B cell (primary cell): Measurements from ENCODE around the gene DYNLL2. TPM values are rescaled to one million over a fixed set of nuclear protein-coding genes. Genes with fewer than 3 reads are reported as not detected.

ENCODE experiments used
- ATAC-seq: fragments of 200-7000 bp; cut with Tn5 transposase; one replicate; pipeline ENCODE4 v1.10.0; 2021; ENCODE audit warnings: low read depth, mild to moderate bottlenecking, moderate number of reproducible peaks, moderate library complexity
- CTCF ChIA-PET: fragments of 350-600 bp; sonication (Branson Sonifier 250); formaldehyde crosslinking; loops from one replicate; lab custom pipeline; 2021; ENCODE audit warnings: antibody characterized with exemption, inconsistent platforms; lab: Charles Lee
- POLR2A ChIA-PET: fragments of 350-600 bp; sonication (Branson Sonifier 250); formaldehyde crosslinking; loops from one replicate; lab custom pipeline; 2021; ENCODE audit warnings: antibody characterized with exemption; lab: Charles Lee
- DNase-seq: peaks from one replicate; pipeline ENCODE4 v3.0.0; 2013
- H2AFZ ChIP-seq: 2 replicates; pipeline ENCODE4 v1.6.1; 2012; ENCODE audit warnings: mild to moderate bottlenecking, low read depth, low read length; ENCODE audit not compliant: insufficient read depth, poor library complexity, severe bottlenecking
- H3K27ac ChIP-seq, 2 donors: 1 replicate in 1 of 2; 2 replicates in 1 of 2; pipeline ENCODE4 v1.5.1; 2012 to 2013; ENCODE audit warnings: low read length in 2 of 2, mild to moderate bottlenecking in 2 of 2, moderate library complexity in 1 of 2
- H3K27me3 ChIP-seq, 4 experiments: fragments of 200-600 bp in 1 of 4; sonication (generic) in 1 of 4; replicated peaks in 1 of 4; 1 replicate in 2 of 4; 2 replicates in 2 of 4; pipeline versions ENCODE4 v1.6.1 to v1.7.0; 2013 to 2016; ENCODE audit warnings: low read length in 3 of 4, mild to moderate bottlenecking in 2 of 4, mixed read lengths in 1 of 4, moderate library complexity in 1 of 4; ENCODE audit not compliant: insufficient read depth in 4 of 4, control insufficient read depth in 3 of 4; ENCODE audit errors: control extremely low read depth in 1 of 4
- H3K36me3 ChIP-seq, 2 experiments: replicated peaks in 1 of 2; 1 replicate in 1 of 2; 2 replicates in 1 of 2; pipeline versions ENCODE4 v1.6.1 to v1.7.1; 2013; ENCODE audit warnings: low read length in 1 of 2; ENCODE audit not compliant: insufficient read depth in 2 of 2, control insufficient read depth in 1 of 2; ENCODE audit errors: control extremely low read depth in 1 of 2, extremely low read depth in 1 of 2
- H3K4me1 ChIP-seq, 2 donors: fragments of 200-600 bp in 1 of 2; sonication (generic) in 1 of 2; 1 replicate in 1 of 2; 2 replicates in 1 of 2; pipeline versions ENCODE4 v1.5.1 to v1.6.1; 2013 to 2017; ENCODE audit warnings: low read length in 2 of 2; ENCODE audit not compliant: control insufficient read depth in 2 of 2, insufficient read depth in 2 of 2
- H3K4me2 ChIP-seq: replicated peaks from 2 replicates; pipeline ENCODE3; 2012; ENCODE audit warnings: mild to moderate bottlenecking, low read depth, low read length; ENCODE audit not compliant: poor library complexity, severe bottlenecking
- H3K4me3 ChIP-seq, 5 experiments: fragments of 200-600 bp in 1 of 5; sonication (generic) in 1 of 5; 1 replicate in 3 of 5; 2 replicates in 2 of 5; pipeline versions ENCODE4 v1.5.1 to v1.7.0; 2011 to 2016; ENCODE audit warnings: low read length in 4 of 5, mild to moderate bottlenecking in 4 of 5, low read depth in 2 of 5, control low read depth in 1 of 5, moderate library complexity in 1 of 5; ENCODE audit not compliant: insufficient read depth in 1 of 5; ENCODE audit errors: control extremely low read depth in 1 of 5, extremely low read depth in 1 of 5
- H3K79me2 ChIP-seq: fragments of 200-600 bp; sonication (generic); one replicate; pipeline ENCODE4 v1.6.0; 2016; ENCODE audit warnings: low read length; ENCODE audit not compliant: control insufficient read depth, insufficient read depth
- H3K9ac ChIP-seq: fragments of 200-600 bp; sonication (generic); 2 replicates; pipeline ENCODE4 v1.6.1; 2017; ENCODE audit warnings: mild to moderate bottlenecking, low read length, moderate library complexity
- H3K9me3 ChIP-seq, 3 donors: one replicate each; pipeline versions ENCODE4 v1.6.1 to v1.7.1; 2013; ENCODE audit warnings: low read length in 2 of 3; ENCODE audit not compliant: control insufficient read depth in 2 of 3, insufficient read depth in 1 of 3; ENCODE audit errors: control extremely low read depth in 1 of 3
- H4K20me1 ChIP-seq: 2 replicates; pipeline ENCODE4 v1.6.0; 2012; ENCODE audit warnings: mild to moderate bottlenecking, low read length; ENCODE audit not compliant: insufficient read depth, control insufficient read depth, poor library complexity, severe bottlenecking
- H3K27ac Mint-ChIP-seq: one replicate; pipeline ENCODE4 v1.8.0; 2021; ENCODE audit warnings: mixed read lengths
- H3K27me3 Mint-ChIP-seq: one replicate; pipeline ENCODE4 v1.8.0; 2021; ENCODE audit warnings: mixed read lengths
- H3K4me1 Mint-ChIP-seq: one replicate; pipeline ENCODE4 v1.8.0; 2021; ENCODE audit warnings: mixed read lengths
- H3K4me3 Mint-ChIP-seq: one replicate; pipeline ENCODE4 v1.8.0; 2021; ENCODE audit warnings: mixed read lengths
- H3K9me3 Mint-ChIP-seq: one replicate; pipeline ENCODE4 v1.8.0; 2022; ENCODE audit warnings: mixed read lengths; ENCODE audit not compliant: insufficient read depth
- EZH2 ChIP-seq: IDR thresholded peaks from 2 replicates; pipeline ENCODE4 v1.6.1; 2012; ENCODE audit warnings: borderline replicate concordance, low read depth, mild to moderate bottlenecking, moderate library complexity, low read length; ENCODE audit not compliant: insufficient read depth, poor library complexity, severe bottlenecking
- WGBS: methylation state at CpG from one replicate; pipeline ENCODE4 v1.1.5; 2013; ENCODE audit warnings: missing lambda C conversion rate; ENCODE audit not compliant: insufficient coverage; 5-methylcytosine and 5-hydroxymethylcytosine counted together
- intact Hi-C: fragments of 100-400 bp; cut with micrococcal nuclease; formaldehyde crosslinking; loops from one replicate; pipeline ENCODE4 v1.10.0; 2022
- polyA plus RNA-seq: library from polyadenylated mRNA; depleted of rRNA; stranded (reverse); fragments of >200 nt; gene quantifications from 2 replicates; pipeline ENCODE4 v1.2.3, GENCODE V29; 2012
- total RNA-seq, 2 donors: library from RNA; stranded (reverse); fragments of 120-200 nt in 1 of 2; gene quantifications; 1 replicate in 1 of 2; 2 replicates in 1 of 2; pipeline versions ENCODE4 v1.2.3 to v1.2.4, GENCODE V29; 2013 to 2022
- TF ChIP-seq, protein P1 (sequence below): fragments of 200-600 bp; IDR thresholded peaks from one replicate; pipeline ENCODE4 v1.8.0; 2022; ENCODE audit warnings: antibody characterized with exemption, mild to moderate bottlenecking

The DYNLL2 gene
- total and polyA plus RNA-seq, 2 donors (not counting 1 experiment from before 2014, with no cell fraction given): 10.1 to 25.2 TPM

DNA sequence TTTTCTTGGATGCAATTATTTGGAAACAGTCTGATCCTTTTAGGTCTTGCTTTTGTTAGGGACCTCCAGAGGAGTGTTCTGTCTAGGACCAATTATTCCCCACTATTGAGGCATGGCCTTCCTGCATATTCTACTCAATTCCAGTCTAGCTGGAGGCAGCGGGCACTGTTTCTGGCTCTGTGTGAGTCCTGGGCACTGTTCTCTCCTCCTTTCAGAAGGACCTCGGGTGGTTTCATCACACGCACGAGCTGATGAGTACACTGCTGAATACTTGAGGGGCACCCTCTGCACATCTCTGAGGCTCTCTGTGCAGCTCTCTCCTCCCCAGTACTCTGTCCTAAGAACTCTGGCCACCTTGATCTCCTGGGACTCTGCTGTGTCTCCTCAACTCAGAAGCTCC, 30.7 kb downstream of the DYNLL2 start:
- CTCF ChIA-PET: interaction anchor here (0.8 to 7.6 kb wide), 11 partner anchors 9 to 984 kb away, joined by 3 to 118 read pairs (median 4); partner anchors contain the start of gene SRSF1
- no peak for TF ChIP-seq EZH2
- TF ChIP-seq, protein P1, sequence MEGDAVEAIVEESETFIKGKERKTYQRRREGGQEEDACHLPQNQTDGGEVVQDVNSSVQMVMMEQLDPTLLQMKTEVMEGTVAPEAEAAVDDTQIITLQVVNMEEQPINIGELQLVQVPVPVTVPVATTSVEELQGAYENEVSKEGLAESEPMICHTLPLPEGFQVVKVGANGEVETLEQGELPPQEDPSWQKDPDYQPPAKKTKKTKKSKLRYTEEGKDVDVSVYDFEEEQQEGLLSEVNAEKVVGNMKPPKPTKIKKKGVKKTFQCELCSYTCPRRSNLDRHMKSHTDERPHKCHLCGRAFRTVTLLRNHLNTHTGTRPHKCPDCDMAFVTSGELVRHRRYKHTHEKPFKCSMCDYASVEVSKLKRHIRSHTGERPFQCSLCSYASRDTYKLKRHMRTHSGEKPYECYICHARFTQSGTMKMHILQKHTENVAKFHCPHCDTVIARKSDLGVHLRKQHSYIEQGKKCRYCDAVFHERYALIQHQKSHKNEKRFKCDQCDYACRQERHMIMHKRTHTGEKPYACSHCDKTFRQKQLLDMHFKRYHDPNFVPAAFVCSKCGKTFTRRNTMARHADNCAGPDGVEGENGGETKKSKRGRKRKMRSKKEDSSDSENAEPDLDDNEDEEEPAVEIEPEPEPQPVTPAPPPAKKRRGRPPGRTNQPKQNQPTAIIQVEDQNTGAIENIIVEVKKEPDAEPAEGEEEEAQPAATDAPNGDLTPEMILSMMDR: no peak
- Histone ChIP-seq H3K27ac (no peak overlapping the region), H3K4me3 (no peak overlapping the region), H2AFZ (no peak overlapping the region), H3K9me3 (no peaks in the 10 kb centered on the region), H3K9ac (no peak overlapping the region), H4K20me1 (no peaks in the 10 kb centered on the region), H3K27me3 (peaks cover 0 to 16% (median 6%) of the 10 kb centered on the region in 4 experiments), H3K79me2 (no peaks in the 10 kb centered on the region), H3K4me2 (no peak overlapping the region), H3K36me3 (no peaks in the 10 kb centered on the region), H3K4me1 (no peaks in the 10 kb centered on the region)
- POLR2A ChIA-PET: no interaction called here
- Mint-ChIP-seq H3K4me1 (no peaks in the 10 kb centered on the region), H3K27ac (no peak overlapping the region), H3K4me3 (no peak overlapping the region), H3K27me3 (peaks cover 54% of the 10 kb centered on the region), H3K9me3 (no peaks in the 10 kb centered on the region)
- ATAC-seq: no peak
- WGBS: 87% methylated on average over 4 of the region's 4 CpGs
- intact Hi-C loops: loop anchor here (1.0 to 5.0 kb wide), 5 partner anchors 115 to 983 kb away; no protein-coding TSS in a partner anchor
- DNase-seq: no peak

DNA sequence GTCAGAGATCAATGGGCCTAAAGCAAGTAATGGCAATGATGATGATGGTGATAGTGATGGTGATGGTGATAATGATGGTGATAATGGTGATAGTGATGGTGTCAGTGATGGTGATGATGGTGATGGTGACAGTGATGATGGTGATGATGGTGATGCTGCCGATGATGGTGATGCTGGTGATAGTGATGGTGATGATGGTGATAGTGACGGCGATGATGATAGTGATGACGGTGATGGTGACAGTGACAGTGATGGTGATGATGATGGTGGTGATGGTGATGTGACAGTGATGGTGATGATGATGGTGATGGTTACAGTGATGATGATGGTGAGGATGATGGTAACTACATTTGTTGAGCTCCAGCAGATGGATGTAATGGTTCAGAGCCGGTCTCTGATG, 34.2 kb downstream of the DYNLL2 start:
- H3K9me3 ChIP-seq: no peaks in the 10 kb centered on the region
- ATAC-seq: no peak
- no peak for DNase-seq
- no peak overlapping the region for H2AFZ ChIP-seq
- peaks cover 0 to 27% (median 12%) of the 10 kb centered on the region in 4 experiments for H3K27me3 ChIP-seq
- H3K4me3 Mint-ChIP-seq: no peak overlapping the region
- no peaks in the 10 kb centered on the region for H3K79me2 ChIP-seq
- no peak overlapping the region for H3K27ac ChIP-seq
- no peaks in the 10 kb centered on the region for H3K4me1 Mint-ChIP-seq
- H3K4me3 ChIP-seq: no peak overlapping the region
- H3K9me3 Mint-ChIP-seq: no peaks in the 10 kb centered on the region
- WGBS: 98% methylated on average over 4 of the region's 5 CpGs
- intact Hi-C loops: no loop called here
- no peak overlapping the region for H3K4me2 ChIP-seq
- TF ChIP-seq, protein P1: no peak
- TF ChIP-seq EZH2: no peak
- H4K20me1 ChIP-seq: no peaks in the 10 kb centered on the region
- no peak overlapping the region for H3K27ac Mint-ChIP-seq
- H3K36me3 ChIP-seq: no peaks in the 10 kb centered on the region
- H3K9ac ChIP-seq: no peak overlapping the region
- CTCF ChIA-PET: interaction anchor here (1.2 kb wide), 1 partner anchor 118 kb away, joined by 4 read pairs; no protein-coding TSS in a partner anchor
- H3K27me3 Mint-ChIP-seq: peaks cover 59% of the 10 kb centered on the region
- H3K4me1 ChIP-seq: no peaks in the 10 kb centered on the region
- POLR2A ChIA-PET: no interaction called here
